BLaER1 treated with 17β-estradiol and CSF1 and Interleukin-3, amounts not matched to agents 10 nM and 100 nM (cell line): ENCODE measurements around the gene AOPEP.

Experiments
- H3K27ac ChIP-seq, 11 experiments: shearing (Covaris generic); formaldehyde crosslinking; 2 replicates each; pipeline ENCODE4 v1.8.1; 2022
- H3K27me3 ChIP-seq, 11 experiments: shearing (Covaris generic); formaldehyde crosslinking; 2 replicates each; pipeline ENCODE4 v1.8.1; 2022
- H3K36me3 ChIP-seq, 11 experiments: shearing (Covaris generic); formaldehyde crosslinking; 2 replicates each; pipeline ENCODE4 v1.8.1; 2022
- H3K4me1 ChIP-seq, 10 experiments: shearing (Covaris generic); formaldehyde crosslinking; 2 replicates each; pipeline ENCODE4 v1.8.1; 2022
- H3K4me2 ChIP-seq, 11 experiments: shearing (Covaris generic); formaldehyde crosslinking; 2 replicates each; pipeline ENCODE4 v1.8.1; 2022
- H3K4me3 ChIP-seq, 10 experiments: shearing (Covaris generic); formaldehyde crosslinking; 2 replicates each; pipeline ENCODE4 v1.8.1; 2022
- H3K9ac ChIP-seq, 11 experiments: shearing (Covaris generic); formaldehyde crosslinking; 2 replicates each; pipeline ENCODE4 v1.8.1; 2022
- H3K9me3 ChIP-seq, 11 experiments: shearing (Covaris generic); formaldehyde crosslinking; replicated peaks in 1 of 11; 2 replicates each; pipeline ENCODE4 v1.8.1; 2022
- H4K20me1 ChIP-seq, 11 experiments: shearing (Covaris generic); formaldehyde crosslinking; 2 replicates each; pipeline ENCODE4 v1.8.1; 2022
- Cebpa-rat ChIP-seq, 11 experiments: shearing (Covaris generic); IDR thresholded peaks; 2 replicates each; pipeline ENCODE4 v1.8.1; 2022

Gene AOPEP

GRCh38 chr9:95028853-95029219 is 302.3 kb downstream of the AOPEP start:
- peaks cover 0 to 5% (median 0%) of the 10 kb centered on the region in 11 experiments; a peak in 1 of 22 replicates for H3K36me3 ChIP-seq
- peak overlapping the region in 3 of 11 experiments; percentile 18 to 71 (median 21); a peak in 4 of 22 replicates for H3K4me2 ChIP-seq
- H4K20me1 ChIP-seq, result peaks cover 0 to 27% (median 6%) of the 10 kb centered on the region in 11 experiments; a peak in 8 of 22 replicates
- TF ChIP-seq Cebpa-rat (IDR thresholded peaks at IDR 0.05), result no peak
- H3K4me3 ChIP-seq, result no peak overlapping the region
- H3K9me3 ChIP-seq, result no peaks in the 10 kb centered on the region
- peaks cover 21 to 89% (median 66%) of the 10 kb centered on the region in 10 experiments for H3K4me1 ChIP-seq
- H3K27ac ChIP-seq, result no peak overlapping the region
- H3K27me3 ChIP-seq, result peaks cover 0 to 10% (median 0%) of the 10 kb centered on the region in 11 experiments; a peak in 6 of 22 replicates
- no peak overlapping the region for H3K9ac ChIP-seq

GRCh38 chr9:95029288-95029687 is 302.8 kb downstream of the AOPEP start:
- no peaks in the 10 kb centered on the region for H3K9me3 ChIP-seq
- peaks cover 0 to 27% (median 6%) of the 10 kb centered on the region in 11 experiments; a peak in 8 of 22 replicates for H4K20me1 ChIP-seq
- H3K27me3 ChIP-seq, result peaks cover 0 to 10% (median 0%) of the 10 kb centered on the region in 11 experiments; a peak in 6 of 22 replicates
- H3K4me1 ChIP-seq, result peaks cover 18 to 85% (median 62%) of the 10 kb centered on the region in 10 experiments
- H3K4me2 ChIP-seq, result peak overlapping the region in 5 of 11 experiments; percentile 18 to 71 (median 64); a peak in 5 of 22 replicates
- no peak overlapping the region for H3K9ac ChIP-seq
- H3K36me3 ChIP-seq, result peaks cover 0 to 5% (median 0%) of the 10 kb centered on the region in 11 experiments; a peak in 2 of 22 replicates
- no peak for TF ChIP-seq Cebpa-rat (IDR thresholded peaks at IDR 0.05)
- no peak overlapping the region for H3K27ac ChIP-seq
- no peak overlapping the region for H3K4me3 ChIP-seq

DNA sequence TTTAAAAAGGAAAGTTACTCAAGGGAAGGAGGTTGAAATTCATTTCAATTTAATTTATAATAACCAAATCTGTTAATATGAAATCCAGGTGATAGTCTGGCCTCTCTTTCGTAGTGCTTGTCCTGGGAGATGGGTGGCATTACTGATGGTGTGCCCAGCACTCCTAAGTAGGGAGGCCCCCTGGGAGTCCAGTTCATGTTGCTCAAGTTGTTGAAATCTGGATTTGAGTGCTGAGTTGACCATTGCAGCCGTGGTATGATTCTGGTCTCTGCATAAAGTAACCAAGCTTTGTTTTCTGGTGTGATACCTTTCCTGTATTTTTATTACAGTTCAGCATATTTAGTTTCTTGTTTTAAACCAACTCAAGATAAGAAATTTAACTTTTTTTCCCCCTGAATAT is 303.2 kb downstream of the AOPEP start:
- Histone ChIP-seq H3K36me3 (peaks cover 0 to 5% (median 0%) of the 10 kb centered on the region in 11 experiments; a peak in 2 of 22 replicates), H4K20me1 (peaks cover 0 to 27% (median 6%) of the 10 kb centered on the region in 11 experiments; a peak in 8 of 22 replicates)

DNA sequence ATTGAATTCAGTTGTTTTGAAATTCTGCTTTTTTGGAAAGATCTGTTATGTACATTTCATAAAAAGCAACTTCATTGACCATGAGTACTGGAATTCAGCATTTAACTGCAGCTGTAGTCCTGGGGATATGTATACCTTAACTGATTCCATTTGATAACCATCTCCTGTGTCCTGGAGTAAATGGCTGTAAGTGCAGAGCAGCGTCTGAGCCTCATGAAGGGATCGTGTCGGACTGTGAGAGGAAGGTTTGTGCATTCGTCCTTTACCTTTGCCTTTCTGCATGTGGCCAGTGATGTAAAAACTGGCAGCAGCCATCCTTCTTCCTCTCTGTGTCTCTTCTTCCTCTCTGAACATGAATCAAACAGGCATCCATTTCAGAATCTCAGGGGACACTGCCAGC is 303.8 kb downstream of the AOPEP start:
- H4K20me1 ChIP-seq, result peaks cover 0 to 27% (median 6%) of the 10 kb centered on the region in 11 experiments; a peak in 8 of 22 replicates
- H3K9me3 ChIP-seq, result no peaks in the 10 kb centered on the region
- H3K4me2 ChIP-seq, result peak overlapping the region in 8 of 11 experiments; percentile 34 to 72 (median 63); a peak in 17 of 22 replicates
- H3K9ac ChIP-seq, result no peak overlapping the region
- no peak overlapping the region for H3K27ac ChIP-seq
- H3K4me3 ChIP-seq, result no peak overlapping the region
- H3K36me3 ChIP-seq, result peaks cover 0 to 5% (median 0%) of the 10 kb centered on the region in 11 experiments; a peak in 2 of 22 replicates
- peaks cover 7 to 74% (median 51%) of the 10 kb centered on the region in 10 experiments; a peak in 18 of 20 replicates for H3K4me1 ChIP-seq
- peaks cover 0 to 10% (median 0%) of the 10 kb centered on the region in 11 experiments; a peak in 6 of 22 replicates for H3K27me3 ChIP-seq
- TF ChIP-seq Cebpa-rat (IDR thresholded peaks at IDR 0.05), result no peak

More for the DNA sequence above, 303.2 kb downstream of the AOPEP start:
- Histone ChIP-seq H3K4me3 (no peak overlapping the region), H3K4me2 (peak overlapping the region in 6 of 11 experiments; percentile 18 to 71 (median 59); a peak in 6 of 22 replicates), H3K27me3 (peaks cover 0 to 10% (median 0%) of the 10 kb centered on the region in 11 experiments; a peak in 6 of 22 replicates), H3K9ac (no peak overlapping the region), H3K9me3 (no peaks in the 10 kb centered on the region), H3K4me1 (peaks cover 13 to 81% (median 58%) of the 10 kb centered on the region in 10 experiments), H3K27ac (no peak overlapping the region)
- TF ChIP-seq Cebpa-rat (IDR thresholded peaks at IDR 0.05), result no peak

DNA sequence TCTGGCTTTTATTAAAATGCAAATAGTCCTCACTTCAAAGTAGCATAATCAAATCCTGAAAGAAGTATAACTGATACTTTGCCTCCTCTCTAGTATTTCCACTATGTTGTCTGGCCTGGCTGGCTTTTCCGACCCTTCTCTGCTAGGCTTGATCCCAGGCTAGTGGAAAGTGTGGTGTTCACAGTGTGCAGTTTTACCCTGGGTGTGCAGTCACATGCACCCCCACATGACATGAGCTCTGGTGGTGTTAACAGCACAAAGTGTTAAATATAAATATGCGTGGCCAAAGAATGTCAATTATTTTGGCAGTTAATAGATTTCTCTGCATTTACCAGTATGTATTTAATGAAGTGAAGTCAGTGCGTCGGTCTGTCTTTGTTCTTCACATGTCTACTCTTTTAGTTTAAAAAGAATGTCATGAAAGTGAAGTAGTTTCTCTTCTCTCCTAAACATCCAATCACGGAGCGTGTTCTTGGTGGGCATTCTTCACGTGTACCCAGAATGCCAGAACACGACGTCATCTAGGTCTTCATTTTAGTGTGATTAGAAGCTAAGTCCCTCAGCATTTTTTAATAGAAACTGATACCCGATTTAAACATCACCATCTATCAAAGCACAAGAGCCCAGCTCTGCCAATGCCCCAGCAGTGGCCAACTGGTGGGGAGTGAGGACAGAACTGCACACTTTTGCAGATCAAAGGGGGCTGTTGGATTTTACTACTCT is 304.6 kb downstream of the AOPEP start:
- no peak for TF ChIP-seq Cebpa-rat (IDR thresholded peaks at IDR 0.05)
- H3K36me3 ChIP-seq, result peaks cover 0 to 5% (median 0%) of the 10 kb centered on the region in 11 experiments; a peak in 2 of 22 replicates
- peaks cover 0 to 27% (median 6%) of the 10 kb centered on the region in 11 experiments; a peak in 8 of 22 replicates for H4K20me1 ChIP-seq
- H3K4me3 ChIP-seq, result no peak overlapping the region
- H3K27ac ChIP-seq, result no peak overlapping the region
- H3K9me3 ChIP-seq, result no peaks in the 10 kb centered on the region
- H3K9ac ChIP-seq, result no peak overlapping the region
- peaks cover 0 to 10% (median 0%) of the 10 kb centered on the region in 11 experiments; a peak in 6 of 22 replicates for H3K27me3 ChIP-seq
- peaks cover 0 to 67% (median 44%) of the 10 kb centered on the region in 10 experiments; a peak in 17 of 20 replicates for H3K4me1 ChIP-seq
- H3K4me2 ChIP-seq, result peak overlapping the region in 9 of 11 experiments; percentile 11 to 72 (median 62); a peak in 17 of 22 replicates

- H3K4me3 ChIP-seq, result no peak overlapping the region
- no peak overlapping the region for H3K9ac ChIP-seq
- H3K27me3 ChIP-seq, result peaks cover 0 to 10% (median 0%) of the 10 kb centered on the region in 11 experiments; a peak in 6 of 22 replicates
- H4K20me1 ChIP-seq, result peaks cover 0 to 27% (median 6%) of the 10 kb centered on the region in 11 experiments; a peak in 8 of 22 replicates
- H3K36me3 ChIP-seq, result peaks cover 0 to 5% (median 0%) of the 10 kb centered on the region in 11 experiments; a peak in 2 of 22 replicates
- no peak overlapping the region for H3K27ac ChIP-seq
- H3K9me3 ChIP-seq, result no peaks in the 10 kb centered on the region
- peak overlapping the region in 9 of 11 experiments; percentile 11 to 72 (median 62); a peak in 17 of 22 replicates for H3K4me2 ChIP-seq
- no peak for TF ChIP-seq Cebpa-rat (IDR thresholded peaks at IDR 0.05)
- peaks cover 6 to 59% (median 40%) of the 10 kb centered on the region in 10 experiments; a peak in 18 of 20 replicates for H3K4me1 ChIP-seq
These were observed 305.4 kb downstream of the AOPEP start for GRCh38 chr9:95031711-95032461.

DNA sequence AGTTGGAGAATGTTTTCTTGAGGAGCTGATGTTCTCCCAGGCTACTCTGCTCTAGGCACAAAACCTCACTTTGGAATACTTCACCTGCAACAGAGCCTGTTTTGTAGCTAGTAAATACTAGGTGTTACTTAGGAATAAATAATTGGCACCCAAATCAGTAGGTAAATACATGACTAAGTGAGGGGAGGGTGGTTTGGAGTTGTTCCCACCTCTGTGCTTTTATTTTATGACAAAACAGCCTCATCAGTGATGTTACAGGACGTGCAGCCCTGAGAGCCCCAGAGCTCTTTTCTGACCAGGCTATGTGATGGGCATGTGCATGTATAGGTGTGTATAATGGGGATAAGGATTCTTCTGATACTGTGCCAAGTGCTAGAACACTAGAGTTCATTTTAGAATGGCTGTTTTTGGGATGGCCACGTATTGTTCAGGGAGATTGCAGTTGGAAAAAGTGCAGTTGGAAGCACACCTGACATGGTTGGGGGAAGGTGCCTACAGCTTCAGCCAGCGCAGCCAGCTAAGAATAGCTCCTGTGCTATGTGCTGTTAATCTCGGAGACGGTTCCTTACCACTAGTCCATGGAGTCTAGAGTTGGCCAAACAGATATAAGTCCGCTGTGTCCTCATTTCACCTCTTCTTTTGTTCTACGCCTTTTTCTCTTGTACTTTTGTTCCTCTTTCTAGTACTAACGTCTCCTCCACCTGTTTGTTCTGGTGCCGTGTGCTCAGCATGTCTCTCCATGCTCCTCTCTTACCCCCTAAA is 306.3 kb downstream of the AOPEP start:
- peak overlapping the region in 8 of 11 experiments; percentile 6 to 72 (median 60); a peak in 10 of 22 replicates for H3K4me2 ChIP-seq
- peaks cover 0 to 7% (median 0%) of the 10 kb centered on the region in 11 experiments; a peak in 4 of 22 replicates for H3K36me3 ChIP-seq
- H3K27me3 ChIP-seq, result peaks cover 0 to 10% (median 0%) of the 10 kb centered on the region in 11 experiments; a peak in 6 of 22 replicates
- H3K9ac ChIP-seq, result no peak overlapping the region
- H3K4me3 ChIP-seq, result no peak overlapping the region
- peaks cover 0 to 27% (median 6%) of the 10 kb centered on the region in 11 experiments; a peak in 8 of 22 replicates for H4K20me1 ChIP-seq
- H3K4me1 ChIP-seq, result peaks cover 6 to 55% (median 39%) of the 10 kb centered on the region in 10 experiments; a peak in 18 of 20 replicates
- H3K27ac ChIP-seq, result no peak overlapping the region
- no peaks in the 10 kb centered on the region for H3K9me3 ChIP-seq
- TF ChIP-seq Cebpa-rat (IDR thresholded peaks at IDR 0.05), result no peak
